B cell (primary cell): Measurements from ENCODE around the gene KLF11. TPM values are rescaled to one million over a fixed set of nuclear protein-coding genes. Genes with fewer than 3 reads are reported as not detected.

Experiments
- ATAC-seq: fragments of 200-7000 bp; cut with Tn5 transposase; one replicate; pipeline ENCODE4 v1.10.0; 2021; ENCODE audit warnings: low read depth, mild to moderate bottlenecking, moderate number of reproducible peaks, moderate library complexity
- CTCF ChIA-PET: fragments of 350-600 bp; sonication (Branson Sonifier 250); formaldehyde crosslinking; loops from one replicate; lab custom pipeline; 2021; ENCODE audit warnings: antibody characterized with exemption, inconsistent platforms; lab: Charles Lee
- POLR2A ChIA-PET: fragments of 350-600 bp; sonication (Branson Sonifier 250); formaldehyde crosslinking; loops from one replicate; lab custom pipeline; 2021; ENCODE audit warnings: antibody characterized with exemption; lab: Charles Lee
- DNase-seq: peaks from one replicate; pipeline ENCODE4 v3.0.0; 2013
- H2AFZ ChIP-seq: 2 replicates; pipeline ENCODE4 v1.6.1; 2012; ENCODE audit warnings: mild to moderate bottlenecking, low read depth, low read length; ENCODE audit not compliant: insufficient read depth, poor library complexity, severe bottlenecking
- H3K27ac ChIP-seq, 2 donors: 1 replicate in 1 of 2; 2 replicates in 1 of 2; pipeline ENCODE4 v1.5.1; 2012 to 2013; ENCODE audit warnings: low read length in 2 of 2, mild to moderate bottlenecking in 2 of 2, moderate library complexity in 1 of 2
- H3K27me3 ChIP-seq, 4 experiments: fragments of 200-600 bp in 1 of 4; sonication (generic) in 1 of 4; replicated peaks in 1 of 4; 1 replicate in 2 of 4; 2 replicates in 2 of 4; pipeline versions ENCODE4 v1.6.1 to v1.7.0; 2013 to 2016; ENCODE audit warnings: low read length in 3 of 4, mild to moderate bottlenecking in 2 of 4, mixed read lengths in 1 of 4, moderate library complexity in 1 of 4; ENCODE audit not compliant: insufficient read depth in 4 of 4, control insufficient read depth in 3 of 4; ENCODE audit errors: control extremely low read depth in 1 of 4
- H3K36me3 ChIP-seq, 2 experiments: replicated peaks in 1 of 2; 1 replicate in 1 of 2; 2 replicates in 1 of 2; pipeline versions ENCODE4 v1.6.1 to v1.7.1; 2013; ENCODE audit warnings: low read length in 1 of 2; ENCODE audit not compliant: insufficient read depth in 2 of 2, control insufficient read depth in 1 of 2; ENCODE audit errors: control extremely low read depth in 1 of 2, extremely low read depth in 1 of 2
- H3K4me1 ChIP-seq, 2 donors: fragments of 200-600 bp in 1 of 2; sonication (generic) in 1 of 2; 1 replicate in 1 of 2; 2 replicates in 1 of 2; pipeline versions ENCODE4 v1.5.1 to v1.6.1; 2013 to 2017; ENCODE audit warnings: low read length in 2 of 2; ENCODE audit not compliant: control insufficient read depth in 2 of 2, insufficient read depth in 2 of 2
- H3K4me2 ChIP-seq: replicated peaks from 2 replicates; pipeline ENCODE3; 2012; ENCODE audit warnings: mild to moderate bottlenecking, low read depth, low read length; ENCODE audit not compliant: poor library complexity, severe bottlenecking
- H3K4me3 ChIP-seq, 5 experiments: fragments of 200-600 bp in 1 of 5; sonication (generic) in 1 of 5; 1 replicate in 3 of 5; 2 replicates in 2 of 5; pipeline versions ENCODE4 v1.5.1 to v1.7.0; 2011 to 2016; ENCODE audit warnings: low read length in 4 of 5, mild to moderate bottlenecking in 4 of 5, low read depth in 2 of 5, control low read depth in 1 of 5, moderate library complexity in 1 of 5; ENCODE audit not compliant: insufficient read depth in 1 of 5; ENCODE audit errors: control extremely low read depth in 1 of 5, extremely low read depth in 1 of 5
- H3K79me2 ChIP-seq: fragments of 200-600 bp; sonication (generic); one replicate; pipeline ENCODE4 v1.6.0; 2016; ENCODE audit warnings: low read length; ENCODE audit not compliant: control insufficient read depth, insufficient read depth
- H3K9ac ChIP-seq: fragments of 200-600 bp; sonication (generic); 2 replicates; pipeline ENCODE4 v1.6.1; 2017; ENCODE audit warnings: mild to moderate bottlenecking, low read length, moderate library complexity
- H3K9me3 ChIP-seq, 3 donors: one replicate each; pipeline versions ENCODE4 v1.6.1 to v1.7.1; 2013; ENCODE audit warnings: low read length in 2 of 3; ENCODE audit not compliant: control insufficient read depth in 2 of 3, insufficient read depth in 1 of 3; ENCODE audit errors: control extremely low read depth in 1 of 3
- H4K20me1 ChIP-seq: 2 replicates; pipeline ENCODE4 v1.6.0; 2012; ENCODE audit warnings: mild to moderate bottlenecking, low read length; ENCODE audit not compliant: insufficient read depth, control insufficient read depth, poor library complexity, severe bottlenecking
- H3K27ac Mint-ChIP-seq: one replicate; pipeline ENCODE4 v1.8.0; 2021; ENCODE audit warnings: mixed read lengths
- H3K27me3 Mint-ChIP-seq: one replicate; pipeline ENCODE4 v1.8.0; 2021; ENCODE audit warnings: mixed read lengths
- H3K4me1 Mint-ChIP-seq: one replicate; pipeline ENCODE4 v1.8.0; 2021; ENCODE audit warnings: mixed read lengths
- H3K4me3 Mint-ChIP-seq: one replicate; pipeline ENCODE4 v1.8.0; 2021; ENCODE audit warnings: mixed read lengths
- H3K9me3 Mint-ChIP-seq: one replicate; pipeline ENCODE4 v1.8.0; 2022; ENCODE audit warnings: mixed read lengths; ENCODE audit not compliant: insufficient read depth
- CTCF ChIP-seq: fragments of 200-600 bp; IDR thresholded peaks from one replicate; pipeline ENCODE4 v1.8.0; 2022; ENCODE audit warnings: antibody characterized with exemption, mild to moderate bottlenecking
- EZH2 ChIP-seq: IDR thresholded peaks from 2 replicates; pipeline ENCODE4 v1.6.1; 2012; ENCODE audit warnings: borderline replicate concordance, low read depth, mild to moderate bottlenecking, moderate library complexity, low read length; ENCODE audit not compliant: insufficient read depth, poor library complexity, severe bottlenecking
- WGBS: methylation state at CpG from one replicate; pipeline ENCODE4 v1.1.5; 2013; ENCODE audit warnings: missing lambda C conversion rate; ENCODE audit not compliant: insufficient coverage; 5-methylcytosine and 5-hydroxymethylcytosine counted together
- intact Hi-C: fragments of 100-400 bp; cut with micrococcal nuclease; formaldehyde crosslinking; loops from one replicate; pipeline ENCODE4 v1.10.0; 2022
- polyA plus RNA-seq: library from polyadenylated mRNA; depleted of rRNA; stranded (reverse); fragments of >200 nt; gene quantifications from 2 replicates; pipeline ENCODE4 v1.2.3, GENCODE V29; 2012
- total RNA-seq, 2 donors: library from RNA; stranded (reverse); fragments of 120-200 nt in 1 of 2; gene quantifications; 1 replicate in 1 of 2; 2 replicates in 1 of 2; pipeline versions ENCODE4 v1.2.3 to v1.2.4, GENCODE V29; 2013 to 2022

The KLF11 gene
- total and polyA plus RNA-seq, 2 donors (not counting 1 experiment from before 2014, with no cell fraction given): 20.8 to 48.4 TPM

DNA sequence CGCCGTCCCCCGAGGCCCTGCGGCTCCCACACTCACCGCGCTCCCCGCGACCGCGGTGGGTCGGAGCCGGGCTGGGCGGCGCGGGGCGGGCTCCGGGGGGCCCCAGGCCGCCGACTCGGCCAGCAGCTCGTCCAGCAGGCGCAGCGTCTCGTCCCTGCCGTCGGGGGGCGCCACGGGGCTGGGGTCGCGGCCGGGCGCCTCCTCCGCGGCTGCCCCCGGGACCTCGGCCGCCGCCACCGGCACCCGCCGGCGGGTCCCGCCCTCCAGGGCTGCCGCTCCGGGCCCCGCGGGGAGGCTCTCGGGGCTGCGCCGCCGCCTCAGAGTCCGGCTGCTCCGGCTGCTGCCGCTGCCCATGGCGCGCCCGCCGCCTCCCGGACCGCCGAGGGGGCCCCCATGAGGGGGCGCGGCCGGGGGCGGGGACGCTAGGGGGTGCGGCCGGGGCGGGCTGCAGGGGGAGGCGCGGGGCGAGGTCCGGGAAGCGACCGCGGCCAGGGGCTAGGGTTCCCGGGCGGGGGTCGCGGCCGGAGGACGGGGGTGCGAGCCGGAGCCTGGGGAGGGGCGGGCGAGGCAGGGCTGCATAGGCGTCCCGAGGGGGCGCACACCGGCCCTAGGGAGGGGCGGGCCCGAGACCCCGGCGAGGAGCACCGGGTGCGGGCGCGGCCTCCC, 36.7 kb downstream of the KLF11 start, which contains the start of gene CYS1:
Gene CYS1, minus strand, starts transcription at position 542 of the 666 bp plus-strand sequence. Its CDS starts 188 bp downstream, at position 354.
- peak within 1 kb of the TSS; percentile 91 for H3K4me2 ChIP-seq
- H2AFZ ChIP-seq: peak within 1 kb of the TSS; percentile 49
- peak within 1 kb of the TSS in 3 of 5 experiments; percentile 20 to 56 (median 38) for H3K4me3 ChIP-seq
- peak within 1 kb of the TSS; percentile 47 for H3K9ac ChIP-seq
- H3K27ac ChIP-seq: no peak within 1 kb of the TSS
- Mint-ChIP-seq H3K9me3 (no peaks in the 10 kb centered on the region), H3K4me1 (peaks cover 13% of the 10 kb centered on the region), H3K27ac (peak within 1 kb of the TSS; percentile 17), H3K27me3 (peaks cover 77% of the 10 kb centered on the region), H3K4me3 (peak within 1 kb of the TSS; percentile 84)
- ATAC-seq (peak; percentile 48), DNase-seq (peak; percentile 44)
- peaks cover 17 to 30% of the 10 kb centered on the region in 2 donors for H3K4me1 ChIP-seq
- no peaks in the 10 kb centered on the region for H3K79me2 ChIP-seq
- TF ChIP-seq EZH2 (no peak), CTCF (no peak)
- intact Hi-C loops: no loop called here
- no peaks in the 10 kb centered on the region for H3K36me3 ChIP-seq
- peaks cover 0 to 83% (median 56%) of the 10 kb centered on the region in 4 experiments for H3K27me3 ChIP-seq
- peaks cover 0 to 4% (median under 1%) of the 10 kb centered on the region in 3 donors for H3K9me3 ChIP-seq
- under 1% methylated on average over 97 of the region's 98 CpGs for whole genome bisulfite sequencing
- ChIA-PET CTCF (interaction anchor here (1.0 to 13.0 kb wide), 3 partner anchors 10 to 356 kb away, joined by 3 to 220 read pairs (median 3); no protein-coding TSS in a partner anchor), POLR2A (no interaction called here)
- no peaks in the 10 kb centered on the region for H4K20me1 ChIP-seq
